Cardiac fibroblast (primary cell): Measurements from ENCODE around the gene IQCE.

Source experiments
- DNase-seq, 2 donors: peaks; one replicate each; pipeline versions ENCODE4 v3.0.0 to v3.0.0-alpha.2; 2010; ENCODE audit warnings: low read depth in 2 of 2
- H3K4me3 ChIP-seq, 2 donors: replicated peaks in 1 of 2; 1 replicate in 1 of 2; 2 replicates in 1 of 2; pipeline ENCODE4 v1.5.1; 2011; ENCODE audit warnings: low read depth in 2 of 2, low read length in 2 of 2, mild to moderate bottlenecking in 2 of 2, moderate library complexity in 1 of 2
- TF ChIP-seq, protein P1 (sequence below): IDR thresholded peaks from one replicate; pipeline ENCODE4 v1.5.1; 2011; ENCODE audit warnings: low read depth, mild to moderate bottlenecking, low read length, inconsistent platforms

Gene IQCE

DNA sequence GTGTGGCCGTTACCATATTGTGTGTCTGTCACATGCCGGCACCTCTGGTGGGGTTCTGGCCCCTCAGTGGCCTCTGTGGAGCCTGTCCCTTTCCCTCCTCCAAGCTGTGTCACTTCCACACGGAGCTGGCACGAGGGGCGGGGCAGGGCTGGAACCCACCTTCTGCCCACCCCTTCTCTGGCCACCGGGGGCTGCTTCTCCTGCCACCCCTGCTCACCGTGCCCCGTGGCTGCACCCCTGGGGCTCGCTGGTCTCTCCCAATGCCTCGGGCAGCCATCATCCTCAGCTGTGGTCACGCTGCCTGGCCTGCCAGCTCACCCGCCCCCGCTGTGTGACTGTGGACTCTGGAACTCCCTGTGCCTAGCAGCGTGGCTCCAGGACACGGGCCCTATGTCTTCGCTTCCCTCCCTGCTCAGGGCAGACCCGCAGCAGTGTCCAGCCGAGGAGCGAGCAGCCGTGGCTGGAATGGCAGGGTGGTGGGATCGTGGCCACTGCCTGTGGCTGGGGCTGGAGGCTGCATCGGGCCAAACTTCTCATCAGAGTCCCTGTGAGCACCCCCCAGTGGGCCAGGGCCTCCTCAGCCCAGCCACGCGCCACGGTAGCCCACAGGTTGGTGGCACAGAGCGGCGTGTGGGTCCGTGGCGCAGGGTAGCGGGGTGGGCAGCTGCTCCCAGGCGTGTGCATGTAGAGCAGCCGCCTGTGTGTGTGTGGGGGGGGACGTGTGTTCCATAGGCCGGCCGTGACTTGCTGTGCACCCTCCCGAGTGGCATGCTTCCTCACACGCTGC, 81.1 kb downstream of the IQCE start:
- no peak for DNase-seq
- TF ChIP-seq, protein P1, sequence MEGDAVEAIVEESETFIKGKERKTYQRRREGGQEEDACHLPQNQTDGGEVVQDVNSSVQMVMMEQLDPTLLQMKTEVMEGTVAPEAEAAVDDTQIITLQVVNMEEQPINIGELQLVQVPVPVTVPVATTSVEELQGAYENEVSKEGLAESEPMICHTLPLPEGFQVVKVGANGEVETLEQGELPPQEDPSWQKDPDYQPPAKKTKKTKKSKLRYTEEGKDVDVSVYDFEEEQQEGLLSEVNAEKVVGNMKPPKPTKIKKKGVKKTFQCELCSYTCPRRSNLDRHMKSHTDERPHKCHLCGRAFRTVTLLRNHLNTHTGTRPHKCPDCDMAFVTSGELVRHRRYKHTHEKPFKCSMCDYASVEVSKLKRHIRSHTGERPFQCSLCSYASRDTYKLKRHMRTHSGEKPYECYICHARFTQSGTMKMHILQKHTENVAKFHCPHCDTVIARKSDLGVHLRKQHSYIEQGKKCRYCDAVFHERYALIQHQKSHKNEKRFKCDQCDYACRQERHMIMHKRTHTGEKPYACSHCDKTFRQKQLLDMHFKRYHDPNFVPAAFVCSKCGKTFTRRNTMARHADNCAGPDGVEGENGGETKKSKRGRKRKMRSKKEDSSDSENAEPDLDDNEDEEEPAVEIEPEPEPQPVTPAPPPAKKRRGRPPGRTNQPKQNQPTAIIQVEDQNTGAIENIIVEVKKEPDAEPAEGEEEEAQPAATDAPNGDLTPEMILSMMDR = no peak
- H3K4me3 ChIP-seq = no peak overlapping the region

DNA sequence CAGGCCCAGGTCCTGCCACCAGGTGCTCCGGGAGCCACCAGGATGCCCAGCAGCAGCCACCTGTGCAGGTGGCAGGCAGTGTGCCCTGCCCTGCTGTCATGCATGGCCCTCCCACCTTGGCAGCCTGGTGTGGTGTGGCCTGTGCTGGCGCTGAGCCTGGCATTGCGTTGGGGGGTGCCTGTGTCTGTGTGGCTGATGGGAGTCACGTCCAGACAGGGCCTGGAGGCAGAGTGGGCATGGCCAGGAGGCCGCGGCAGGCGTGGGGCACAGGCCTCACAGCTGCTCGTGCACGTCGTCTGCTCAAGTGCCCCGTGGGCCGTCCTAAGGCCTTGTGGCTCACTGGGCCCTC, 81.7 kb downstream of the IQCE start:
- no peak overlapping the region for H3K4me3 ChIP-seq
- TF ChIP-seq, protein P1 = no peak
- DNase-seq = no peak

DNA sequence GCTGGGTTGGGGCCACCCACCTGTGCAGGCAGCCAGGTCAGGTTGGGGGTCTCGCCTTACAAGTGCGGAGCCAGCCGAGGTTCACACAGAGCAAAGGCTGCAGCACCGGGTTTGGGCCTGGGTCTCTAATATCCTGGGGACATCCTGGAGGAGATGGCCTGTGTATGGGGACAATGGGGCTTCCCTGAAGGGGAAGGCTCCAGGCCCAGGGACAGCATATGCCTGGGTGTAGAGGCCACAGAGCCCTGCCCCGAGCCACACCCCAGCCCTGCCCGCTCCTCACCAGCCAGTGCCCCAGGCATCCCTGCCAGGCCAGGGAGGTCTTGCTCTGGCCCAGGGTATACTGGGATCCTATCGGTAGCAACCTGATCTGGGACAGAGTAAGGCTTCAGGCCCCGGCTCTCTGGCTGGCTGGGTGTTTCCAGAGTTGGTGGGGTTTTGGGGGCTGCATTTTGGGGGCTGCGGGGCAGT, 82.1 kb downstream of the IQCE start:
- H3K4me3 ChIP-seq = peak overlapping the region; percentile 3 to 14
- no peak for DNase-seq
- TF ChIP-seq, protein P1 = no peak

DNA sequence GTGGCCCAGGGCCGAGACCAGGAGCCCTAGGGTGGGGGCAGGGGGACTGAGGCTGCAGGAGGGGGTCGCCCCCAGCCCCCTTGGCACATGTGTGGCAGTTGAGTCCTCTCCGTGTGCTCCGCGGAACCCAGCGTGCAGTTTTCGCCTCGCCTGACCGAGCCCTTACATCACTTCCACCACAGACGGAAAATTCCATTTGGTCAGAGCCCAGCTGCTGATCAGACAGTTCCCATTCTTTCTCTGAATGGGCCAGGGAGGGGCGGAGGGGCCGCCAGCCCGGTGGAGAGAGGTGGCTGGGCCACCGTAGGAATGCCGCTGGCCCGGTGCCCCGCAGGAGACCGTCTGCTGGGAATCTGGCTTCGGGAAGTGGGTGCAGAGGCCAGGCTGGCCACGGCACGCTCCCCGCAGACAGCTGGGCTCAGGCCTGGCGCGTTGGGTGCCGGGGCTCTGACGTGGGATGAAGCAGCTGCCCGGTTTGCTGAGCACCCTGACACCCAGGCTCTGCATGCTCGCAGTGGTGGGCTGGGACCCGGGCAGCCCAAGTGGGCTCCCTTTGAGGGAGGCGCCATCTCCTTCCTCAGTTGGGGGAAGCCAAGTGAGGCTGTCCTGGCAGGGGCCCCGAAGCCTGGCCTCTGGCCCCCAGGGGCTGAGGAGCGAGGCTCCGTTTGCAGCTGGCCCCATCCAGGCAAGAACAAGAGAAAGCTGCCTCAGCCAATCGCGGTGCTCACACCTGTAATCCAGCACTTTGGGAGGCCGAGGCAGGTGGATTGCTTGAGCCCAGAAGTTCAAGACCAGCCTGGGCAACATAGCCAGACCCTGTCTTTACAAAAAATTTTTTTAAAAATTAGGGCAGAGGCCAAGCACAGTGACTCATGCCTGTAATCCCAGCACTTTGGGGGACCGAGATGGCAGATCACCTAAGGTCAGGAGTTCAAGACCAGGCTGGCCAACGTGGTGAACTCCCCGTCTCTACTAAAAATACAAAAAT, 82.9 kb downstream of the IQCE start:
- DNase-seq = peak; percentile 96 to 98
- peak overlapping the region; percentile 3 to 14 for H3K4me3 ChIP-seq
- TF ChIP-seq, protein P1 = no peak

DNA sequence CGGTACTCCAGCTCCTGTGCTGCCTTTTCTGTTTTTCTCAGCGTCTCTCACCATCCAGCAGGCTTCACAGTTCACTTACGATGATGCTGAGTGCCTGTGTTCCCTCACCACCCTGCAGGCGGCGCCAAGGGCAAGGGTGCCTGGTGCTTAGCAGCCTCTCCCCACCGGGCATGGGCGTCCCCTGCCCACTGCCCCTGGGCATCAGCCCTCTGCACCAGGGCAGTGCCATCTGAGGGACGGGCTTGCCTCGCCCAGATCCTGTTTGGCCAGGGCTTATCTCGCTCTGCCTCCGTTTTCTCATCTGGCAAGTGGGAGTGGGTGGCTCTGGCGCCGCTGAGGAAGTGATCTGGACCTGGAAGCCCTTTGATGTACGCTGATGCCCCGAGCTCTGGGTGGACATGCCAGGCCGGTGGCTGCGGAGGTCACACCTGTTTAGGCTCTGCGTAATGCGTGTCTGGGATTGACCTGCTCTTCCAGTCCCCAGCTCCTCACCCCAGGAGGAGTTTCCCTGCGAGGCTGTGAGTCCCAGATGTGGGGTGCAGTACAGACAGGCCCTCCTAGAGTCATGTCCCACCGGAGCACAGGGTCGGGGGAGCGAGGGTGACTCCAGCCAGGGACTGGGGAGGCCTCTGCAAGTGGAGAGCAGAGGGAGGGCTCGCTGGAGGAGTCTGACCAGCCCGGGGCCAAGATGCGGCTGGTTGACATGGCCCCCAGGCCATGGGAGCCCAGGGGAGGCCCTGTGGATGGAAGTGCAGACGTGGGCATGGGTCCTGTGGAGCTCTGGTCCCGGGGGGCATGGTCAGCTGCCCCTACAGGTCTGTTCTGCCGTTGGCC, 84.8 kb downstream of the IQCE start:
- no peak for DNase-seq
- TF ChIP-seq, protein P1 = peak; percentile 10
- no peak overlapping the region for H3K4me3 ChIP-seq

DNA sequence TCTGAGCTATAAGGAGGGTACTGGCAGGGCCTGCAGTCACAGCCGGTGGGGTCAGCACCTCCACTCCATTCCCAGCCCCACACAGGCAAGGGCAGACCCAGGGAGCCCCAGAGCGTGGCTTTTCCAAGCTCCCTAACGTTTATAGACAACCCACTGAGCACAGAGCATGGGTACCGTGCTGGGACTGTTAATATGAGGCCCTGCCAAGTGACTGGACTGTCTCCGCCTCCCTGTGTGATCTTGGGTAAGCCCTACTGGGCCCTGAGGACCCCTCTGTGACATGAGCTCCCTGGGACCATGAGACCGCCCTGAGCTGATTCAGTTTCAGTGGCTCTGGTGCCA, 85.4 kb downstream of the IQCE start:
- DNase-seq = no peak
- TF ChIP-seq, protein P1 = no peak
- H3K4me3 ChIP-seq = no peak overlapping the region
